Smooth muscle cell (in vitro differentiated cells): ENCODE measurements around the gene FKBP9. TPM values are rescaled to one million over a fixed set of nuclear protein-coding genes. Genes with fewer than 3 reads are reported as not detected.

Experiments
- DNase-seq: peaks from one replicate; lab custom pipeline; 2025; ENCODE audit not compliant: unreplicated experiment; lab: John Stamatoyannopoulos, UW
- H2AFZ ChIP-seq: fragments of 200-600 bp; sonication (generic); 2 replicates; pipeline ENCODE4 v1.6.0; 2016; ENCODE audit warnings: antibody characterized with exemption, low read depth, mild to moderate bottlenecking
- H3F3A ChIP-seq: fragments of 200-600 bp; sonication (generic); 2 replicates; pipeline ENCODE4 v1.6.0; 2017; ENCODE audit warnings: antibody characterized with exemption, low read depth
- H3K27ac ChIP-seq: fragments of 200-600 bp; sonication (generic); 2 replicates; pipeline ENCODE4 v1.5.1; 2016; ENCODE audit warnings: low read depth, mild to moderate bottlenecking
- H3K27me3 ChIP-seq: fragments of 200-600 bp; sonication (generic); 2 replicates; pipeline ENCODE4 v1.6.1; 2016; ENCODE audit warnings: low read depth, mild to moderate bottlenecking
- H3K36me3 ChIP-seq: fragments of 200-600 bp; sonication (generic); 2 replicates; pipeline ENCODE4 v1.5.1; 2016; ENCODE audit warnings: low read depth
- H3K4me1 ChIP-seq: fragments of 200-600 bp; sonication (generic); 2 replicates; pipeline ENCODE4 v1.5.1; 2016; ENCODE audit warnings: low read depth
- H3K4me2 ChIP-seq: fragments of 200-600 bp; sonication (generic); 2 replicates; pipeline ENCODE4 v1.6.0; 2016; ENCODE audit warnings: mild to moderate bottlenecking
- H3K4me3 ChIP-seq: fragments of 200-600 bp; sonication (generic); 2 replicates; pipeline ENCODE4 v1.5.1; 2016; ENCODE audit warnings: mild to moderate bottlenecking
- H3K79me2 ChIP-seq: fragments of 200-600 bp; sonication (generic); 2 replicates; pipeline ENCODE4 v1.6.0; 2016; ENCODE audit warnings: low read depth, mild to moderate bottlenecking
- H3K9ac ChIP-seq: fragments of 200-600 bp; sonication (generic); 2 replicates; pipeline ENCODE4 v1.6.0; 2016; ENCODE audit warnings: low read depth
- H3K9me3 ChIP-seq: fragments of 200-600 bp; sonication (generic); replicated peaks from 2 replicates; pipeline ENCODE4 v1.5.1; 2016; ENCODE audit warnings: low read depth
- H4K20me1 ChIP-seq: fragments of 200-600 bp; sonication (generic); 2 replicates; pipeline ENCODE4 v1.6.0; 2016; ENCODE audit warnings: low read depth
- WGBS: methylation state at CpG from one replicate; pipeline ENCODE4 v1.1.7; 2016; ENCODE audit warnings: low lambda C conversion rate; 5-methylcytosine and 5-hydroxymethylcytosine counted together
- polyA plus RNA-seq: library from polyadenylated mRNA; unstranded; fragments of >200 nt; fragmentation: Nextera tagmentation; extraction: Ambion mirVana; gene quantifications from 2 replicates; pipeline ENCODE4 v1.2.1, GENCODE V29; 2016
- total RNA-seq: library from RNA; depleted of rRNA; stranded (reverse); fragments of >200 nt; gene quantifications from 2 replicates; pipeline ENCODE4 v1.2.3, GENCODE V29; 2014
- TF ChIP-seq, protein P1 (sequence below): fragments of 200-600 bp; sonication (generic); IDR thresholded peaks from 2 replicates; pipeline ENCODE4 v1.5.1; 2017; ENCODE audit warnings: borderline replicate concordance, mild to moderate bottlenecking, antibody characterized with exemption; ENCODE audit not compliant: insufficient read depth, poor library complexity, severe bottlenecking

The FKBP9 gene
- total and polyA plus RNA-seq, 2 experiments from 2014 or later = 99.0 to 130 TPM

GRCh38 chr7:33040803-33041516, 83.7 kb downstream of the FKBP9 start:
- TF ChIP-seq, protein P1, sequence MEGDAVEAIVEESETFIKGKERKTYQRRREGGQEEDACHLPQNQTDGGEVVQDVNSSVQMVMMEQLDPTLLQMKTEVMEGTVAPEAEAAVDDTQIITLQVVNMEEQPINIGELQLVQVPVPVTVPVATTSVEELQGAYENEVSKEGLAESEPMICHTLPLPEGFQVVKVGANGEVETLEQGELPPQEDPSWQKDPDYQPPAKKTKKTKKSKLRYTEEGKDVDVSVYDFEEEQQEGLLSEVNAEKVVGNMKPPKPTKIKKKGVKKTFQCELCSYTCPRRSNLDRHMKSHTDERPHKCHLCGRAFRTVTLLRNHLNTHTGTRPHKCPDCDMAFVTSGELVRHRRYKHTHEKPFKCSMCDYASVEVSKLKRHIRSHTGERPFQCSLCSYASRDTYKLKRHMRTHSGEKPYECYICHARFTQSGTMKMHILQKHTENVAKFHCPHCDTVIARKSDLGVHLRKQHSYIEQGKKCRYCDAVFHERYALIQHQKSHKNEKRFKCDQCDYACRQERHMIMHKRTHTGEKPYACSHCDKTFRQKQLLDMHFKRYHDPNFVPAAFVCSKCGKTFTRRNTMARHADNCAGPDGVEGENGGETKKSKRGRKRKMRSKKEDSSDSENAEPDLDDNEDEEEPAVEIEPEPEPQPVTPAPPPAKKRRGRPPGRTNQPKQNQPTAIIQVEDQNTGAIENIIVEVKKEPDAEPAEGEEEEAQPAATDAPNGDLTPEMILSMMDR = no peak
- H3K4me3 ChIP-seq = peak overlapping the region; percentile 26
- no peak overlapping the region for H2AFZ ChIP-seq
- H3K79me2 ChIP-seq = peaks cover 81% of the 10 kb centered on the region
- no peaks in the 10 kb centered on the region for H3K27me3 ChIP-seq
- peaks cover 31% of the 10 kb centered on the region for H4K20me1 ChIP-seq
- H3K36me3 ChIP-seq = no peaks in the 10 kb centered on the region
- no peak overlapping the region for H3K27ac ChIP-seq
- H3K9me3 ChIP-seq = no peaks in the 10 kb centered on the region
- WGBS = 86% methylated on average over 9 of the region's 9 CpGs
- peak overlapping the region; percentile 19 for H3K4me2 ChIP-seq
- no peaks in the 10 kb centered on the region for H3K4me1 ChIP-seq
- DNase-seq = no peak
- no peaks in the 10 kb centered on the region for H3F3A ChIP-seq
- H3K9ac ChIP-seq = no peak overlapping the region

GRCh38 chr7:33041631-33042428, 84.6 kb downstream of the FKBP9 start:
- H3K4me3 ChIP-seq = no peak overlapping the region
- H3K4me2 ChIP-seq = no peak overlapping the region
- H3K9me3 ChIP-seq = no peaks in the 10 kb centered on the region
- no peaks in the 10 kb centered on the region for H3K4me1 ChIP-seq
- no peak for DNase-seq
- no peaks in the 10 kb centered on the region for H3F3A ChIP-seq
- WGBS = 96% methylated on average over 8 of the region's 8 CpGs
- no peak overlapping the region for H3K27ac ChIP-seq
- TF ChIP-seq, protein P1 = no peak
- peaks cover 81% of the 10 kb centered on the region for H3K79me2 ChIP-seq
- no peaks in the 10 kb centered on the region for H3K27me3 ChIP-seq
- H3K9ac ChIP-seq = no peak overlapping the region
- H4K20me1 ChIP-seq = peaks cover 33% of the 10 kb centered on the region
- no peaks in the 10 kb centered on the region for H3K36me3 ChIP-seq
- no peak overlapping the region for H2AFZ ChIP-seq

GRCh38 chr7:33043501-33044400, 86.5 kb downstream of the FKBP9 start:
- Histone ChIP-seq H2AFZ (no peak overlapping the region), H3K4me2 (no peak overlapping the region), H4K20me1 (peaks cover 40% of the 10 kb centered on the region), H3K9ac (no peak overlapping the region), H3K4me3 (peak overlapping the region; percentile 2), H3K36me3 (no peaks in the 10 kb centered on the region), H3K27ac (peak overlapping the region; percentile 20), H3K27me3 (no peaks in the 10 kb centered on the region), H3K4me1 (no peaks in the 10 kb centered on the region), H3F3A (no peaks in the 10 kb centered on the region), H3K9me3 (no peaks in the 10 kb centered on the region), H3K79me2 (peaks cover 82% of the 10 kb centered on the region)
- TF ChIP-seq, protein P1 = no peak
- WGBS = 92% methylated on average over 6 of the region's 6 CpGs
- DNase-seq = no peak
